HepG2 (cell line): ENCODE measurements around the gene GRK6. TPM values are rescaled to one million over a fixed set of nuclear protein-coding genes. Genes with fewer than 3 reads are reported as not detected.

Source experiments
- ATAC-seq: fragments of 200-7000 bp; cut with Tn5 transposase; 3 replicates; pipeline ENCODE4 v1.9.1; 2020; ENCODE audit warnings: mild to moderate bottlenecking, moderate library complexity
- BruUV-seq: library from RNA; stranded (reverse); fragments of 400-500 nt; replicated peaks from 2 replicates; lab custom pipeline; 2021; lab: Mats Ljungman, UMichigan
- CTCF ChIA-PET: fragments of 300-600 bp; formaldehyde crosslinking; extraction: SDS; loops from one replicate; lab custom pipeline; 2021; ENCODE audit warnings: low total read pairs, inconsistent platforms, low intra/inter-chr PET ratio; lab: Yijun Ruan, JAX
- POLR2A ChIA-PET: fragments of 350-600 bp; sonication (Branson Sonifier 250); formaldehyde crosslinking; loops from one replicate; lab custom pipeline; 2020; ENCODE audit warnings: antibody characterized with exemption, inconsistent platforms; lab: Yijun Ruan, JAX
- DNase-seq: peaks from one replicate; pipeline ENCODE4 v3.0.0-alpha.2; 2015; ENCODE audit warnings: low spot score
- FAIRE-seq: peaks from 3 replicates; lab custom pipeline; 2011; peaks lifted over from hg19 to GRCh38; lab: Jason Lieb, UNC
- H2AFZ ChIP-seq: one replicate; pipeline ENCODE4 v1.6.1; 2011; ENCODE audit warnings: low read length, inconsistent platforms
- H3K27ac ChIP-seq: fragments of 300-600 bp; 3 replicates; pipeline ENCODE4 v1.8.0; 2011; ENCODE audit warnings: mixed run types, mild to moderate bottlenecking, mixed read lengths, low read length, inconsistent platforms; ENCODE audit not compliant: insufficient read depth; ENCODE audit errors: extremely low read length
- H3K27me3 ChIP-seq, 2 experiments: fragments of 200-600 bp in 1 of 2; 2 replicates in 1 of 2; 3 replicates in 1 of 2; pipeline versions ENCODE4 v1.6.0 to v1.8.0; 2011; ENCODE audit warnings: low read length in 2 of 2, mild to moderate bottlenecking in 2 of 2, moderate library complexity in 2 of 2, inconsistent platforms in 1 of 2; ENCODE audit not compliant: insufficient read depth in 2 of 2, control insufficient read depth in 1 of 2
- H3K36me3 ChIP-seq, 2 experiments: fragments of 200-600 bp in 1 of 2; replicated peaks in 1 of 2; 2 replicates in 1 of 2; 3 replicates in 1 of 2; pipeline versions ENCODE4 v1.5.1 to v1.8.0; 2011; ENCODE audit warnings: low read length in 2 of 2, inconsistent platforms in 1 of 2; ENCODE audit not compliant: insufficient read depth in 2 of 2, control insufficient read depth in 1 of 2
- H3K4me1 ChIP-seq: 2 replicates; pipeline ENCODE4 v1.5.1; 2012; ENCODE audit warnings: low read length, inconsistent platforms; ENCODE audit not compliant: insufficient read depth
- H3K4me2 ChIP-seq: 2 replicates; pipeline ENCODE4 v1.6.0; 2011; ENCODE audit warnings: low read depth, low read length, inconsistent platforms
- H3K4me3 ChIP-seq, 3 experiments: fragments of 200-600 bp in 1 of 3; sonication (generic), shearing (Covaris generic) in 1 of 3; replicated peaks in 1 of 3; 2 replicates each; pipeline ENCODE4 v1.5.1; 2011 to 2016; ENCODE audit warnings: low read length in 3 of 3, inconsistent platforms in 2 of 3, low read depth in 2 of 3, mild to moderate bottlenecking in 2 of 3, control low read depth in 1 of 3, mixed read lengths in 1 of 3; ENCODE audit not compliant: insufficient read depth in 1 of 3
- H3K79me2 ChIP-seq: one replicate; pipeline ENCODE4 v1.6.1; 2011; ENCODE audit warnings: low read length, inconsistent platforms; ENCODE audit not compliant: insufficient read depth
- H3K9ac ChIP-seq: 2 replicates; pipeline ENCODE4 v1.6.0; 2011; ENCODE audit warnings: mild to moderate bottlenecking, low read depth, low read length, inconsistent platforms; ENCODE audit not compliant: insufficient read depth
- H3K9me3 ChIP-seq: 2 replicates; pipeline ENCODE4 v1.5.1; 2012; ENCODE audit warnings: mild to moderate bottlenecking, low read length
- H4K20me1 ChIP-seq: 2 replicates; pipeline ENCODE4 v1.6.0; 2011; ENCODE audit warnings: inconsistent platforms, mild to moderate bottlenecking, low read length, moderate library complexity; ENCODE audit not compliant: insufficient read depth
- BRCA1 ChIP-seq: sonication (generic); formaldehyde crosslinking; IDR thresholded peaks from 2 replicates; pipeline ENCODE4 v1.4.0; 2020; ENCODE audit warnings: missing genetic modification reagents
- EZH2 ChIP-seq: conservative IDR thresholded peaks from 2 replicates; pipeline ENCODE4 v1.6.1; 2012; ENCODE audit warnings: mild to moderate bottlenecking, low read depth, low read length, moderate library complexity
- FLYWCH1 ChIP-seq: sonication (generic); formaldehyde crosslinking; IDR thresholded peaks from 2 replicates; pipeline ENCODE4 v1.8.1; 2023; ENCODE audit warnings: mild to moderate bottlenecking, missing genetic modification reagents
- IKZF1 ChIP-seq: fragments of 450-650 bp; IDR thresholded peaks from 2 replicates; pipeline ENCODE4 v1.7.1; 2016
- MTA1 ChIP-seq: sonication (generic); formaldehyde crosslinking; IDR thresholded peaks from 2 replicates; pipeline ENCODE4 v1.4.0; 2020; ENCODE audit warnings: missing genetic modification reagents, mild to moderate bottlenecking, borderline replicate concordance
- NFYB ChIP-seq: sonication (generic); formaldehyde crosslinking; IDR thresholded peaks from 2 replicates; pipeline ENCODE4 v1.4.0; 2020; ENCODE audit warnings: missing genetic modification reagents
- SP2 ChIP-seq: sonication (generic); formaldehyde crosslinking; IDR thresholded peaks from 2 replicates; pipeline ENCODE4 v1.5.1; 2020; ENCODE audit warnings: mild to moderate bottlenecking, missing genetic modification reagents
- ZFAT ChIP-seq: sonication (generic); formaldehyde crosslinking; conservative IDR thresholded peaks from 2 replicates; pipeline ENCODE4 v1.8.1; 2023; ENCODE audit warnings: missing genetic modification reagents, inconsistent platforms
- ZFP41 ChIP-seq: sonication (generic); formaldehyde crosslinking; IDR thresholded peaks from 2 replicates; pipeline ENCODE4 v1.4.0; 2020; ENCODE audit warnings: mild to moderate bottlenecking, missing genetic modification reagents, borderline replicate concordance
- ZMYM4 ChIP-seq: sonication (generic); formaldehyde crosslinking; IDR thresholded peaks from 2 replicates; pipeline ENCODE4 v1.8.1; 2023; ENCODE audit warnings: mild to moderate bottlenecking, missing genetic modification reagents
- ZNF225 ChIP-seq: sonication (generic); formaldehyde crosslinking; IDR thresholded peaks from 2 replicates; pipeline ENCODE4 v1.4.0; 2020; ENCODE audit warnings: mild to moderate bottlenecking, missing genetic modification reagents
- ZNF367 ChIP-seq: sonication (generic); formaldehyde crosslinking; IDR thresholded peaks from 2 replicates; pipeline ENCODE4 v1.4.0; 2020; ENCODE audit warnings: missing genetic modification reagents, borderline replicate concordance
- ZNF720 ChIP-seq: sonication (generic); formaldehyde crosslinking; IDR thresholded peaks from 2 replicates; pipeline ENCODE4 v1.4.0; 2020; ENCODE audit warnings: missing genetic modification reagents
- WGBS: methylation state at CpG from one replicate; pipeline ENCODE4 v1.1.6; 2017; ENCODE audit warnings: low lambda C conversion rate; 5-methylcytosine and 5-hydroxymethylcytosine counted together
- in situ Hi-C: cut with HindIII; loops from 2 replicates; pipeline ENCODE4 v1.10.0; 2017; ENCODE audit warnings: low pct_unique_long_range_greater_than_20kb; ENCODE audit not compliant: extremely low pct_ligation_motif_present
- intact Hi-C: fragments of 100-400 bp; cut with micrococcal nuclease; formaldehyde crosslinking; loops from one replicate; pipeline ENCODE4 v1.10.0; 2022; ENCODE audit not compliant: unreplicated experiment
- polyA plus RNA-seq, 8 experiments: library from polyadenylated mRNA; depleted of rRNA in 3 of 8; stranded (reverse) in 7 of 8; unstranded in 1 of 8; fragments of >200 nt; fragmentation: Illumina TruSeq in 4 of 8; extraction: Trizol in 4 of 8; gene quantifications; 2 replicates each; pipeline versions ENCODE4 v1.2.1 to v1.2.3, GENCODE V29; 2011 to 2016; ENCODE audit warnings: low read depth in 4 of 8, missing spikeins in 1 of 8, mixed read lengths in 1 of 8; ENCODE audit not compliant: insufficient read depth in 1 of 8
- total RNA-seq, 5 experiments: library from RNA; depleted of rRNA; stranded (reverse); fragments of >200 nt; fragmentation: Illumina TruSeq; extraction: Trizol; gene quantifications; 2 replicates each; pipeline ENCODE4 v1.2.3, GENCODE V29; 2016; ENCODE audit warnings: low read depth in 1 of 5
- TF ChIP-seq, protein P1 (sequence below): sonication (generic); formaldehyde crosslinking; IDR thresholded peaks from 2 replicates; pipeline ENCODE4 v1.8.0; 2022; ENCODE audit warnings: mild to moderate bottlenecking, missing genetic modification reagents, borderline replicate concordance
- TF ChIP-seq, protein P2 (sequence below): sonication (generic); formaldehyde crosslinking; IDR thresholded peaks from 2 replicates; pipeline ENCODE4 v1.5.0; 2020; ENCODE audit warnings: mild to moderate bottlenecking, missing genetic modification reagents
- TF ChIP-seq, protein P3 (sequence below): sonication (generic); formaldehyde crosslinking; IDR thresholded peaks from 2 replicates; pipeline ENCODE4 v1.5.0; 2020; ENCODE audit warnings: missing genetic modification reagents, mild to moderate bottlenecking, borderline replicate concordance

The GRK6 gene
- total and polyA plus RNA-seq, 2 of the 13 experiments (the other 11 are each of a cell fraction or from before 2014, with no cell fraction given), result 13.2 to 19.9 TPM

DNA sequence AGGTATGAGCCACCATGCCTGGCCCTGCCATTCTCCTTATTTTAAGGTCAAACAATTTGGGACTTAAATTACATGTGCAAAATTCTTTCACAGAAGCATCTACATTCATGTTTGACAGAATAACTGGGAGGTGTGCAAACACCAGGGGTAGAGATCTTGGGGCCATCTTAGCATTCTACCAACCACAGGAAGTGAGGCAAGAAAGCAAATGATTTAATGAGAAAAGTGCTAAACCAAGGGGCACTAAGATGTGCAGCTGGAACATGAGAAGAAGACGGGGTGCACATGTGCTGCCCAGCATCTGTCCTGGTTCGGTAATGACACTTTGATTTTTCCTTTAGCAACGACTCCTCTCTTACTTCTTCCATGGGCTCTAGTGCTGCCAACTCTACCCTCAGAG lies 15.9 kb upstream of the GRK6 start:
- 24% methylated on average over 3 of the region's 3 CpGs for WGBS
- Histone ChIP-seq H2AFZ (no peak overlapping the region), H3K27ac (no peak overlapping the region), H3K9ac (no peak overlapping the region), H3K4me3 (no peak overlapping the region), H3K36me3 (no peaks in the 10 kb centered on the region), H4K20me1 (no peaks in the 10 kb centered on the region), H3K4me1 (peaks cover 31% of the 10 kb centered on the region), H3K9me3 (no peaks in the 10 kb centered on the region), H3K79me2 (no peaks in the 10 kb centered on the region), H3K4me2 (no peak overlapping the region), H3K27me3 (0 out of 5 replicates have a peak, but pooled peaks cover 0 to 3% of the 10 kb centered on the region in 2 experiments)
- BruUV-seq, result no TSS peak
- POLR2A ChIA-PET, result interaction anchor here (2.7 kb wide), 1 partner anchor 32 kb away, joined by 22 read pairs; no protein-coding TSS in a partner anchor
- no peak for ATAC-seq
- no peak for TF ChIP-seq ZFAT (CRISPR knock-in tag)
- TF ChIP-seq ZNF367 (CRISPR knock-in tag), result no peak
- TF ChIP-seq ZNF225 (CRISPR knock-in tag), result no peak
- no peak for TF ChIP-seq BRCA1 (CRISPR knock-in tag)
- no peak for TF ChIP-seq EZH2
- no peak for TF ChIP-seq NFYB (CRISPR knock-in tag)
- no peak for TF ChIP-seq MTA1 (CRISPR knock-in tag)
- TF ChIP-seq ZNF720, result no peak
- TF ChIP-seq SP2, result no peak
- TF ChIP-seq, protein P1, sequence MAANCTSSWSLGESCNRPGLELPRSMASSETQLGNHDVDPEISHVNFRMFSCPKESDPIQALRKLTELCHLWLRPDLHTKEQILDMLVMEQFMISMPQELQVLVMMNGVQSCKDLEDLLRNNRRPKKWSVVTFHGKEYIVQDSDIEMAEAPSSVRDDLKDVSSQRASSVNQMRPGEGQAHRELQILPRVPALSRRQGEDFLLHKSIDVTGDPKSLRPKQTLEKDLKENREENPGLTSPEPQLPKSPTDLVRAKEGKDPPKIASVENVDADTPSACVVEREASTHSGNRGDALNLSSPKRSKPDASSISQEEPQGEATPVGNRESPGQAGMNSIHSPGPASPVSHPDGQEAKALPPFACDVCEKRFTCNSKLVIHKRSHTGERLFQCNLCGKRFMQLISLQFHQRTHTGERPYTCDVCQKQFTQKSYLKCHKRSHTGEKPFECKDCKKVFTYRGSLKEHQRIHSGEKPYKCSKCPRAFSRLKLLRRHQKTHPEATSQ, result no peak
- TF ChIP-seq, protein P2, sequence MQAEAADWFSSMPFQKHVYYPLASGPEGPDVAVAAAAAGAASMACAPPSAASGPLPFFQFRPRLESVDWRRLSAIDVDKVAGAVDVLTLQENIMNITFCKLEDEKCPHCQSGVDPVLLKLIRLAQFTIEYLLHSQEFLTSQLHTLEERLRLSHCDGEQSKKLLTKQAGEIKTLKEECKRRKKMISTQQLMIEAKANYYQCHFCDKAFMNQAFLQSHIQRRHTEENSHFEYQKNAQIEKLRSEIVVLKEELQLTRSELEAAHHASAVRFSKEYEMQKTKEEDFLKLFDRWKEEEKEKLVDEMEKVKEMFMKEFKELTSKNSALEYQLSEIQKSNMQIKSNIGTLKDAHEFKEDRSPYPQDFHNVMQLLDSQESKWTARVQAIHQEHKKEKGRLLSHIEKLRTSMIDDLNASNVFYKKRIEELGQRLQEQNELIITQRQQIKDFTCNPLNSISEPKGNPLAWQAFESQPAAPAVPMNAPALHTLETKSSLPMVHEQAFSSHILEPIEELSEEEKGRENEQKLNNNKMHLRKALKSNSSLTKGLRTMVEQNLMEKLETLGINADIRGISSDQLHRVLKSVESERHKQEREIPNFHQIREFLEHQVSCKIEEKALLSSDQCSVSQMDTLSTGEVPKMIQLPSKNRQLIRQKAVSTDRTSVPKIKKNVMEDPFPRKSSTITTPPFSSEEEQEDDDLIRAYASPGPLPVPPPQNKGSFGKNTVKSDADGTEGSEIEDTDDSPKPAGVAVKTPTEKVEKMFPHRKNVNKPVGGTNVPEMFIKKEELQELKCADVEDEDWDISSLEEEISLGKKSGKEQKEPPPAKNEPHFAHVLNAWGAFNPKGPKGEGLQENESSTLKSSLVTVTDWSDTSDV (CRISPR knock-in tag), result no peak
- TF ChIP-seq, protein P3, sequence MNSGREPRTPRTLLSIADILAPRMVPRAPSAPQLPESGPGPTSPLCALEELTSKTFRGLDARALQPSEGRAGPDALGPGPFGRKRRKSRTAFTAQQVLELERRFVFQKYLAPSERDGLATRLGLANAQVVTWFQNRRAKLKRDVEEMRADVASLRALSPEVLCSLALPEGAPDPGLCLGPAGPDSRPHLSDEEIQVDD, result no peak
- TF ChIP-seq FLYWCH1 (CRISPR knock-in tag), result no peak
- no peak for TF ChIP-seq ZMYM4 (CRISPR knock-in tag)
- TF ChIP-seq ZFP41, result no peak
- TF ChIP-seq IKZF1, result no peak
- DNase-seq, result no peak
- FAIRE-seq, result no peak
- intact Hi-C loops, result no loop called here
- CTCF ChIA-PET, result no interaction called here
- in situ Hi-C loops, result no loop called here
